Astrocyte (in vitro differentiated cells and primary cell): ENCODE data around the gene AREG.

Experiments used
- CTCF ChIP-seq: IDR thresholded peaks from 2 replicates; pipeline ENCODE4 v1.5.1; 2011; ENCODE audit warnings: low read depth, mild to moderate bottlenecking, inconsistent platforms, low read length, moderate library complexity; ENCODE audit not compliant: insufficient read depth
- EZH2 ChIP-seq: IDR thresholded peaks from 2 replicates; pipeline ENCODE4 v1.6.1; 2012; ENCODE audit warnings: mild to moderate bottlenecking, low read length, inconsistent platforms; ENCODE audit not compliant: insufficient read depth

- TF ChIP-seq CTCF: no peak
- no peak for TF ChIP-seq EZH2
Observed at GRCh38 chr4:74426101-74426500, 18.8 kb upstream of the AREG start.
